ENCODE data around the gene MBNL1. TPM values are rescaled to one million over a fixed set of nuclear protein-coding genes. Genes with fewer than 3 reads are reported as not detected.

Gene MBNL1
- total and polyA plus RNA-seq, 2 of the 13 experiments (the other 11 are each of a cell fraction or from before 2014, with no cell fraction given) = 27.1 to 55.4 TPM

DNA sequence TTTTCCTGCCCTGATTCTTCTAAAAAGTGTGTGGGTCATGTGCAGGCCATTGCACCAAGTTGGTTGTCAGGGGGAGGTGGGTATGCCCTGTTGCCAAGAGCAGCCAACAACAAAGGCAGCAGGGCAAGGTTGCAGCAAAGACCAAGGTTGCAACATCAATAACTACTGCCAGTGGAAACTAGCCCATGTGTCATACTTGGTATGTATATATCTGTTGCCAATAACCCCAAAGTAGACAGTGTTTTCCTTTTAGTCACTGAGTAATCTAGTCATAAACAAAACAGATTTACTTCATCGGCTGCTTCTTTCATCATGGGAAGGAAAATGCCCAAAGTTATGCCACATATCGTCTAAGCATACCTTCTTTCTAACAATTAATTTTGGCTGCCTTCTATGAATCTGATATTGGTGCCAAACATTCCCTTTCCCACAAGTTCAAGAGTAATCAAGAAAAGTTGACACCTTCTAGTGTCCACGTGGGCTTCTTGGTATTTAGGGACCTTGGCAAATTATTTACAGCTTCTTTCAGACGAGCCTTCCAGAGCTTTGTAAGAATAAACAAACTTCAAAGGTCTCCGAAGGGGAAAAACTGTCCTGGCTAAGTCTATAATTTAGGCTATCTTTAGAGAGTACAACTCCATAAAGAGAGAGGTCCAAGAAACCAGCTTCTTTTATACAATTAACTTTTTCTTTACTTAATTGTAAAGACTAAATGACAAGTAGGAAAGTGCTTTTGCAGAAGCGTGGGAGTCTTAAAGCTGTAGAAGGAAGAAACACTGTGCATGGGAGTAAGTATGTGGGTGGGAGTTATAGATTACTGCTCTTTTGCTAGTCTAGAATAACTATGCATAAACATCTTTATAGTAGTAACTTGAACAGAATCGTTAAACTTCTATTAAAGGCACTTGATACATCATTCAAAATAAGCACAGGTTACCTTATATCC is 10.0 kb upstream of the MBNL1 start (continued):
- TF ChIP-seq HNF1A (IDR thresholded peaks at IDR 0.05; ENCODE audit: low read depth) (peak; percentile 50; the same call in 1 of the 2 replicates), HNF1A (CRISPR knock-in tag; IDR thresholded peaks at IDR 0.05; ENCODE audit: borderline replicate concordance) (0 out of 2 replicates have a peak, but pooled peaks have one; percentile 27), ZNF691 (CRISPR knock-in tag; IDR thresholded peaks at IDR 0.05; ENCODE audit: borderline replicate concordance, low read depth) (no peak), PLRG1 (conservative IDR thresholded peaks at IDR 0.05) (no peak), ZNF17 (CRISPR knock-in tag; IDR thresholded peaks at IDR 0.05) (no peak), ZNF143 (CRISPR knock-in tag; IDR thresholded peaks at IDR 0.05) (no peak), LCORL (IDR thresholded peaks at IDR 0.05) (no peak), LCORL (CRISPR knock-in tag; IDR thresholded peaks at IDR 0.05) (no peak; the same call in none of the 2 replicates), RARG (CRISPR knock-in tag; IDR thresholded peaks at IDR 0.05; ENCODE audit: low read depth) (no peak), HMG20B (CRISPR knock-in tag; conservative IDR thresholded peaks at IDR 0.05) (0 out of 2 replicates have a peak, but pooled peaks have one; percentile 21), HDAC6 (IDR thresholded peaks at IDR 0.05; ENCODE audit: low read depth, low read length) (no peak), PHF20 (CRISPR knock-in tag; IDR thresholded peaks at IDR 0.05) (no peak), ONECUT2 (CRISPR knock-in tag; IDR thresholded peaks at IDR 0.05) (no peak), ZNF879 (CRISPR knock-in tag; IDR thresholded peaks at IDR 0.05) (no peak), ZNF615 (CRISPR knock-in tag; IDR thresholded peaks at IDR 0.05; ENCODE audit: borderline replicate concordance) (no peak), FOXK2 (IDR thresholded peaks at IDR 0.05) (peak; percentile 87), MEIS1 (CRISPR knock-in tag; IDR thresholded peaks at IDR 0.05; ENCODE audit: borderline replicate concordance) (no peak), ARNT (IDR thresholded peaks at IDR 0.05) (no peak), ZFP37 (CRISPR knock-in tag; IDR thresholded peaks at IDR 0.05; ENCODE audit: borderline replicate concordance) (no peak)
- TF ChIP-seq, protein P1, sequence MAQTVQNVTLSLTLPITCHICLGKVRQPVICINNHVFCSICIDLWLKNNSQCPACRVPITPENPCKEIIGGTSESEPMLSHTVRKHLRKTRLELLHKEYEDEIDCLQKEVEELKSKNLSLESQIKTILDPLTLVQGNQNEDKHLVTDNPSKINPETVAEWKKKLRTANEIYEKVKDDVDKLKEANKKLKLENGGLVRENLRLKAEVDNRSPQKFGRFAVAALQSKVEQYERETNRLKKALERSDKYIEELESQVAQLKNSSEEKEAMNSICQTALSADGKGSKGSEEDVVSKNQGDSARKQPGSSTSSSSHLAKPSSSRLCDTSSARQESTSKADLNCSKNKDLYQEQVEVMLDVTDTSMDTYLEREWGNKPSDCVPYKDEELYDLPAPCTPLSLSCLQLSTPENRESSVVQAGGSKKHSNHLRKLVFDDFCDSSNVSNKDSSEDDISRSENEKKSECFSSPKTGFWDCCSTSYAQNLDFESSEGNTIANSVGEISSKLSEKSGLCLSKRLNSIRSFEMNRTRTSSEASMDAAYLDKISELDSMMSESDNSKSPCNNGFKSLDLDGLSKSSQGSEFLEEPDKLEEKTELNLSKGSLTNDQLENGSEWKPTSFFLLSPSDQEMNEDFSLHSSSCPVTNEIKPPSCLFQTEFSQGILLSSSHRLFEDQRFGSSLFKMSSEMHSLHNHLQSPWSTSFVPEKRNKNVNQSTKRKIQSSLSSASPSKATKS (CRISPR knock-in tag; IDR thresholded peaks at IDR 0.05) = no peak
- TF ChIP-seq, protein P2, sequence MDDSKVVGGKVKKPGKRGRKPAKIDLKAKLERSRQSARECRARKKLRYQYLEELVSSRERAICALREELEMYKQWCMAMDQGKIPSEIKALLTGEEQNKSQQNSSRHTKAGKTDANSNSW (CRISPR knock-in tag; IDR thresholded peaks at IDR 0.05; ENCODE audit: borderline replicate concordance) = no peak
